Measurements from ENCODE around the gene TST.

Gene TST

DNA sequence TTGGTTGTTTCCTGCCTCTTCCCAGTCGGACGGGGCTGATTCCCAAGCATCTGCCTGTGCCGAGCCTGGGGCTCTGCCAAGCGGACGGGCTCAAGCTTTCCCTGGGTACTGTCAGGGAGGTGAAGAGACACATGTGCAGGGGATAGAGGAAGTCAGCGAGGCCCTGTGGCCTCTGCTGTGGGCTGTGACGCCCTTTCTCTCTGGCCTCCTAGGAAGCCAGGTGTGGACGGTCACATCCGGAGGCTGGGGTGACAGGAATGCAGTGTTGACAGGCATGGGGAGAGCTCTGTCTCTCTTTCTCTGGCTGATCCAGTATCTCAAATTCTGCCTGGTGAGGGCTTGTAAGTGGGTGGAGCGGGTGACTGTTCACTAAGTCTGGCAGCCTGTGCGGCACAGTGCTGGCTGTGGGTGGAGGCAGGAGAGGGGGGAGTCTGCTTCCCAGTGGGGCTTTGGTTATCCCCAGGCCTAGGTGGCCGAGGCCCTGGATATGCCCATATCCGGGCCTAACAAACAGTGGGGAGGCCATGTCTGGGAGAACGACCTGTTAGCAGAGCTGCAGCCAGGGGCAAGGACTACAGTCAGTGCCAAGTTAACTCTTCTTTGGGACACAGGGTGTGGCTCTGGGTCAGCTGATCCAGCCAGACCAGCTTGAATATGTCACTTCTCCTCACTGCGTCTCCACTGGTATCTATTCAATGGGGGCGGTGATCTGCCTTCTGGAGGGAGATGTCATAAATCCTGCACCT is 34.2 kb upstream of the TST start:
- H3K4me1 ChIP-seq (ENCODE audit: control insufficient read depth, insufficient read depth, low read length, poor library complexity, severe bottlenecking): peaks cover 7% of the 10 kb centered on the region
- DNase-seq: no peak
- H3K9me3 ChIP-seq (ENCODE audit: control insufficient read depth, low read length): no peaks in the 10 kb centered on the region
- no peak overlapping the region for H3K27ac ChIP-seq (ENCODE audit: insufficient read depth, low read length, poor library complexity, severe bottlenecking)
- H3K27me3 ChIP-seq (replicated peaks; ENCODE audit: control insufficient read depth, insufficient read depth, low read length, poor library complexity, severe bottlenecking): no peaks in the 10 kb centered on the region
- H3K4me3 ChIP-seq (ENCODE audit: insufficient read depth, low read depth, low read length, poor library complexity, severe bottlenecking): no peak overlapping the region
- peaks cover 32% of the 10 kb centered on the region for H3K36me3 ChIP-seq (ENCODE audit: control insufficient read depth, insufficient read depth, low read length)

GRCh38 chr22:37052386-37053309 is 33.4 kb upstream of the TST start:
- Histone ChIP-seq H3K4me1 (ENCODE audit: control insufficient read depth, insufficient read depth, low read length, poor library complexity, severe bottlenecking) (peaks cover 7% of the 10 kb centered on the region), H3K27me3 (replicated peaks; ENCODE audit: control insufficient read depth, insufficient read depth, low read length, poor library complexity, severe bottlenecking) (no peaks in the 10 kb centered on the region), H3K36me3 (ENCODE audit: control insufficient read depth, insufficient read depth, low read length) (peaks cover 24% of the 10 kb centered on the region)

GRCh38 chr22:37051391-37052385 is 32.4 kb upstream of the TST start, which contains the start of gene KCTD17:
Gene KCTD17 (plus strand): TSS chr22:37051742. CDS start chr22:37051761, 19 bp downstream.
- DNase-seq: peak; percentile 42 to 62 (median 49)
- Histone ChIP-seq H3K4me3 (ENCODE audit: insufficient read depth, low read depth, low read length, poor library complexity, severe bottlenecking) (peak within 1 kb of the TSS; percentile 73), H3K27ac (ENCODE audit: insufficient read depth, low read length, poor library complexity, severe bottlenecking) (peak within 1 kb of the TSS; percentile 42), H3K9me3 (ENCODE audit: control insufficient read depth, low read length) (no peaks in the 10 kb centered on the region), H3K27me3 (replicated peaks; ENCODE audit: control insufficient read depth, insufficient read depth, low read length, poor library complexity, severe bottlenecking) (no peaks in the 10 kb centered on the region), H3K36me3 (ENCODE audit: control insufficient read depth, insufficient read depth, low read length) (peaks cover 15% of the 10 kb centered on the region), H3K4me1 (ENCODE audit: control insufficient read depth, insufficient read depth, low read length, poor library complexity, severe bottlenecking) (peaks cover 7% of the 10 kb centered on the region)

More at GRCh38 chr22:37052386-37053309, 33.4 kb upstream of the TST start:
- Histone ChIP-seq H3K9me3 (ENCODE audit: control insufficient read depth, low read length) (no peaks in the 10 kb centered on the region), H3K27ac (ENCODE audit: insufficient read depth, low read length, poor library complexity, severe bottlenecking) (no peak overlapping the region), H3K4me3 (ENCODE audit: insufficient read depth, low read depth, low read length, poor library complexity, severe bottlenecking) (peak overlapping the region; percentile 73)
- no peak for DNase-seq

GRCh38 chr22:37050913-37051312 is 31.7 kb upstream of the TST start:
- no peak overlapping the region for H3K27ac ChIP-seq (ENCODE audit: insufficient read depth, low read length, poor library complexity, severe bottlenecking)
- no peak overlapping the region for H3K4me3 ChIP-seq (ENCODE audit: insufficient read depth, low read depth, low read length, poor library complexity, severe bottlenecking)
- no peak for DNase-seq
- H3K4me1 ChIP-seq (ENCODE audit: control insufficient read depth, insufficient read depth, low read length, poor library complexity, severe bottlenecking): peaks cover 7% of the 10 kb centered on the region
- H3K36me3 ChIP-seq (ENCODE audit: control insufficient read depth, insufficient read depth, low read length): peaks cover 7% of the 10 kb centered on the region
- no peaks in the 10 kb centered on the region for H3K9me3 ChIP-seq (ENCODE audit: control insufficient read depth, low read length)
- no peaks in the 10 kb centered on the region for H3K27me3 ChIP-seq (replicated peaks; ENCODE audit: control insufficient read depth, insufficient read depth, low read length, poor library complexity, severe bottlenecking)

GRCh38 chr22:37049224-37049623 is 30.0 kb upstream of the TST start:
- Histone ChIP-seq H3K27ac (ENCODE audit: insufficient read depth, low read length, poor library complexity, severe bottlenecking) (no peak overlapping the region), H3K4me1 (ENCODE audit: control insufficient read depth, insufficient read depth, low read length, poor library complexity, severe bottlenecking) (peaks cover 7% of the 10 kb centered on the region), H3K4me3 (ENCODE audit: insufficient read depth, low read depth, low read length, poor library complexity, severe bottlenecking) (no peak overlapping the region), H3K27me3 (replicated peaks; ENCODE audit: control insufficient read depth, insufficient read depth, low read length, poor library complexity, severe bottlenecking) (no peaks in the 10 kb centered on the region), H3K36me3 (ENCODE audit: control insufficient read depth, insufficient read depth, low read length) (peaks cover 4% of the 10 kb centered on the region), H3K9me3 (ENCODE audit: control insufficient read depth, low read length) (no peaks in the 10 kb centered on the region)
- DNase-seq: no peak

GRCh38 chr22:37048133-37048532 is 28.9 kb upstream of the TST start:
- no peak for DNase-seq
- no peaks in the 10 kb centered on the region for H3K36me3 ChIP-seq (ENCODE audit: control insufficient read depth, insufficient read depth, low read length)
- no peak overlapping the region for H3K27ac ChIP-seq (ENCODE audit: insufficient read depth, low read length, poor library complexity, severe bottlenecking)
- no peaks in the 10 kb centered on the region for H3K9me3 ChIP-seq (ENCODE audit: control insufficient read depth, low read length)
- no peaks in the 10 kb centered on the region for H3K27me3 ChIP-seq (replicated peaks; ENCODE audit: control insufficient read depth, insufficient read depth, low read length, poor library complexity, severe bottlenecking)
- H3K4me3 ChIP-seq (ENCODE audit: insufficient read depth, low read depth, low read length, poor library complexity, severe bottlenecking): no peak overlapping the region
- peaks cover 7% of the 10 kb centered on the region for H3K4me1 ChIP-seq (ENCODE audit: control insufficient read depth, insufficient read depth, low read length, poor library complexity, severe bottlenecking)

- H3K36me3 ChIP-seq (ENCODE audit: control insufficient read depth, insufficient read depth, low read length): no peaks in the 10 kb centered on the region
Measured at GRCh38 chr22:37047006-37047405, 27.8 kb upstream of the TST start.

DNA sequence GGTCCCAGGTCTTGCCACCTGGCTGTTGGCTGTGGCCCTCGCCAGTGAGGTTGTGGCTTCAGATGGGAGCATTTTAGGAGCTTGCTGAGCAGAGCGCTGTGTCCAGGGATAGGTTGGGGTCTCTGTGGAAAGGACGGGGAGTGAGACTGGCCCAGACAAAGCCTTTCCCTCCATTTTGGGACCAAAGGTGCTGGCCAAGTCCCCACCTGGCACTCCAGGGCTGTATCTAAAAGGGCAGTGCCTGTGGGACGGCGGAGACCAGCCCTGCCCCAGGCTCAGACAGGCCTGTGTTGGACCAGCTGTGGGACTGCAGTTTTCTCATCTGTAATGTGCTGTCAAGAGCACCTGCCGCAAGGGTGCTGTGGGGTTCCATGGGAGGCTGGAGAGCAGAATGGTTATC is 27.3 kb upstream of the TST start:
- no peaks in the 10 kb centered on the region for H3K36me3 ChIP-seq (ENCODE audit: control insufficient read depth, insufficient read depth, low read length)
- H3K4me3 ChIP-seq (ENCODE audit: insufficient read depth, low read depth, low read length, poor library complexity, severe bottlenecking): no peak overlapping the region
- DNase-seq: no peak
- H3K27ac ChIP-seq (ENCODE audit: insufficient read depth, low read length, poor library complexity, severe bottlenecking): no peak overlapping the region
- H3K27me3 ChIP-seq (replicated peaks; ENCODE audit: control insufficient read depth, insufficient read depth, low read length, poor library complexity, severe bottlenecking): no peaks in the 10 kb centered on the region
- H3K9me3 ChIP-seq (ENCODE audit: control insufficient read depth, low read length): no peaks in the 10 kb centered on the region
- no peaks in the 10 kb centered on the region for H3K4me1 ChIP-seq (ENCODE audit: control insufficient read depth, insufficient read depth, low read length, poor library complexity, severe bottlenecking)

More at GRCh38 chr22:37047006-37047405, 27.8 kb upstream of the TST start:
- H3K27ac ChIP-seq (ENCODE audit: insufficient read depth, low read length, poor library complexity, severe bottlenecking): no peak overlapping the region
- H3K27me3 ChIP-seq (replicated peaks; ENCODE audit: control insufficient read depth, insufficient read depth, low read length, poor library complexity, severe bottlenecking): no peaks in the 10 kb centered on the region
- H3K9me3 ChIP-seq (ENCODE audit: control insufficient read depth, low read length): no peaks in the 10 kb centered on the region
- no peak for DNase-seq
- no peaks in the 10 kb centered on the region for H3K4me1 ChIP-seq (ENCODE audit: control insufficient read depth, insufficient read depth, low read length, poor library complexity, severe bottlenecking)
- H3K4me3 ChIP-seq (ENCODE audit: insufficient read depth, low read depth, low read length, poor library complexity, severe bottlenecking): no peak overlapping the region

DNA sequence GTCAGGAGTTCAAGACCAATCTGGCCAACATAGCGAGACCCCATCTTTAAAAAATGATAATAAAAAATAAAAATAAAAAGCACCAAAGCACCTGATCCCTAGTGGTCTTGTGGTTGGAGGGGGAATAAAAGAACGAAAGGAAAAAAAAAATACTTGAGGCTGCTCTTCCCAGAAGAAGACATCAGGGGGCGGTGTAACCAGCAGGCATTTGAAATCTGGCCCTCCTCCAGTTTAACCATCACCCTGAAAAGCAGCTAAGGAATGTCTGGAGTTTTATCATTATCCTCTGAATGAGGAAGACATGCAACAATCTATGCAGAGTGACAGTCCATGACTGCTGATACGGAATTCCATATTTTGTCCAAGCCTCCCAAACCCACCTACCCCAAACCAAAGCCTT is 26.7 kb upstream of the TST start:
- H3K27ac ChIP-seq (ENCODE audit: insufficient read depth, low read length, poor library complexity, severe bottlenecking): no peak overlapping the region
- no peaks in the 10 kb centered on the region for H3K4me1 ChIP-seq (ENCODE audit: control insufficient read depth, insufficient read depth, low read length, poor library complexity, severe bottlenecking)
- no peak for DNase-seq
- H3K27me3 ChIP-seq (replicated peaks; ENCODE audit: control insufficient read depth, insufficient read depth, low read length, poor library complexity, severe bottlenecking): no peaks in the 10 kb centered on the region
- no peaks in the 10 kb centered on the region for H3K9me3 ChIP-seq (ENCODE audit: control insufficient read depth, low read length)
- no peaks in the 10 kb centered on the region for H3K36me3 ChIP-seq (ENCODE audit: control insufficient read depth, insufficient read depth, low read length)
- H3K4me3 ChIP-seq (ENCODE audit: insufficient read depth, low read depth, low read length, poor library complexity, severe bottlenecking): no peak overlapping the region
